ENCODE data around the gene ARID3C.

- TF ChIP-seq CTCF (conservative IDR thresholded peaks at IDR 0.05; ENCODE audit: low read length) (no peak), EZH2phosphoT487 (IDR thresholded peaks at IDR 0.05; ENCODE audit: borderline replicate concordance) (no peak)
Measured at GRCh38 chr9:34662526-34663302, 33.8 kb upstream of the ARID3C start, which contains the start of gene CCL27.

All from Loucy (cell line).